GM21576 (cell line): ENCODE data around the gene CADM2.

Experiments used
- ATAC-seq: cut with Tn5 transposase; IDR thresholded peaks from one replicate; pipeline ENCODE4 v1.9.1; 2021; ENCODE audit warnings: mild to moderate bottlenecking, moderate library complexity; ENCODE audit not compliant: unreplicated experiment

The CADM2 gene

DNA sequence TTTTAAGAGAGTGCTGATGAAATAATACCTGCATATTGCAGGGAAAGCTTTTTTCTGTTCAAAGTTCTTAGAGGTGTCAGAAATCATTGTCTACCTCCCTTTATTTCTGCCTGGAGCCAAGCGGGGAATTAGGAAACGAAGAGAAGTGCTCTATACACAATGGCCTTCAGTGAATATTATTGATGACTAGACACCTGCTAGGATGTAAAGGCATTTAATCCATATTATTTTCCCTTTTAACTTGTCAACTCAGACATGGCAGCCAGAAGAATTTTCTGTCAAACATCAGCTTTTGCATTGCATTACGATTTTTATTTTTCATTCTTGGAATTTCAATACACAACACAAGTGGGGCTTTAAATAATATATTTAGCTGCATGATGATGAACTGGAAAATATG lies 24.7 kb downstream of the CADM2 start:
- no peak for ATAC-seq

DNA sequence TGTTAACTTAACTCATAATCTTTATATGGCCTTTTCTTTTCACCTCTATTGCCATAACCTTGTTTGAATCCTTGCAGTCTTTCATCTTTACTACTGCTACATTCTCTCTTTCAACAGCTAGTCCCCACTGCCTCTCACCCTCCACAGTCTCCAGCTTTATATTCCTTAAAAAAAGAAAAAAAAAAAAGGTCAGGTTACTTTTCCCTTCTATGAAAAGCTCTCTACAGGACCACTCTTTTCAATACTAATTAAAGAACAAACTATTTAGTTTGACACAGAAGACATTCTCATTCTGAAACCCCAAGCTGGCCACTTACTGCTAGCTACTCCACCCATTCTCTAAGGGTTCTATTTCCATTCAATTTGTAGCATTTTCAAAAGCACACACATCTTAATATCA lies 25.6 kb downstream of the CADM2 start:
- ATAC-seq, result no peak

DNA sequence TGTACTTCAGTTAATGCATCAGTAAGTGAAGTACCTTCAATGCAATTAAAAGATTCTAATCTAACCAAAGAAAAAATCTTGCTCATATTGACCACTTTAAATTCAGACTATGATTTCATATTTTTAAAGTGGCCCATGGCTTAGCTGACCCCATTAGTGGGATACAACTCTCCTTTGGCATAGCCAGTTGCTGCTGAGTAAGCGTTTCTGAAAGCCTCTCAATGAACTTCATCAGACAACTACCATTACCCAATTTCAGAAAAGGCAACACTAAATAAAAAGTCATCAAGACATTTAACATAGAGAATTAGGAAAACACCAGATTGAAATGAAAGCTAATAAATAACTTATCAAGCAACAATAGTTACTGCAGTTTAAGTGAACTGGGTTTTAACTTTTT lies 27.0 kb downstream of the CADM2 start:
- ATAC-seq, result no peak

DNA sequence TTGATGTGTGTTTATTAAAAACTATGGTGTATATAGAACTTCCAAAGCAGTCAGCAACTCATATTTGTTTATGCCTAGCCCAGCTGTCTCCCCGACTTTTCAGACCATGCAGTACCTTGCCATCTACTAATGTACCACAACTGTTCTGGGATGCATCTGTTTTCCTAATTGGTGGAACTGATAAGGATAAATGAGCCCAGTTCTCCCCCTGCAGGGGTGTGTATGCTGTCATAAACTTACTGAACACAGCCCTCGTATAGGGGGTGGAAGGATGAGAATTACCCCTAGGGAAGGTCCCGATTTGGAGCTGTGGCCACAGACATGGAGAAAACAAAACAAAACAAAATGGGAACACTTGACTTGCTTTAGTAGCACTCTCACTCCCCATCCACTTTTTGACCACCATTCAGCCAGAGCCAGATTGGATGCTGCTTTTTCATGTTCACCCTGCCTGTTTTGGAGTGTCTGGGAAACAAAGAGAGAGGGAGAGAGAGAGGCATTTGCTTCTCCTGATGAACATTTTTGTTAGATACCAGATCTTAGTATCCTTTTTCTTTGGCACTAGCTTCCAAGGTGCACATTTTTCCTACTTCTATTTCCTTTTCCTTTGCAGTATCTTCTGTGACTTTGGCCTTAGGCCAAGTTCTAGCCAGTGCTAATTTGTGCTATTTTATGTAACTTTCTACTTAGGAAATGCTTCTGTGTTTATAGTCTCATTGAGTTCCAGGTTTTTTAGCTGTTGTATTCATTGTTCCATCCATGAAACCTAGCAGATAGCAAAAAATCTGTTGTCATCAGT lies 29.1 kb downstream of the CADM2 start:
- ATAC-seq, result no peak

DNA sequence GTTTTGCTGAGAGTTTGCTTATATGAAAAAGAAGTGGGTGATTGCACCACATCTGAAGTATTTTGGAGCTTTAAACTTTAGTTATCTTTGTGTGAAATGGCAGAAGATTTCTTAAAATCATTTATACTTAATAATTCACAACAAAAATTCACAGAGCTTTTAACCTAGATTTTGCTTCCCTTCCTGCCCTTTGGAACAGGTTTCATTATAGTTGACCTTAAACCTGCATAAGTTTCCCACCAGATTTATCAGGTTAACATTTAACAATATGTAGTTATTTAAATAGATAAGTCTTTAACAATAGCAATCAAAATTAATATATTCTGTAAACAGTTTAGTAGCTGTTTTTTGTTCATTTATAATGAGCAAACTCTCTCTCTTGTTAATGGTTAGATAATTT lies 30.3 kb downstream of the CADM2 start:
- ATAC-seq, result no peak

DNA sequence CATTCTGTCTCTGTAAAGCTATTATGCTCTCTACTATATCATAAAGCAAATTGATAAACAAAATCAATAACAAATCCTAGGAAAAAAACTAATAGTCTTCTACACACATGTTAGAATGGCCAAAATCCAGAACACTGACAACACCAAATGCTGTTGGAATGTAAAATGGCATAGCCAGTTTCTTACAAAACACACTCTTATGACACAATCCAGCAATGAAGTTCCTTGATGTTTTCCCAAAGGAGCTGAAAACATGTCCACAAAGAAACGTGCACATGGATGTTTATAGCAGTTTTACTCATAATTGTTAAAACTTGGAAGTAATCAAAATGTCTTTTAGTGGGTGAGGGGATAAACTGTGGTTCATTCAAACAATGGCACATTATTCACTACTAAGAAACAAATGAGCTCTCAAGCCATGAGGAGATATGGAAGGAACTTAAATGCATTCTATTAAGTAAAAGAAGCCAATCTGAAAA lies 32.7 kb downstream of the CADM2 start:
- ATAC-seq, result no peak

DNA sequence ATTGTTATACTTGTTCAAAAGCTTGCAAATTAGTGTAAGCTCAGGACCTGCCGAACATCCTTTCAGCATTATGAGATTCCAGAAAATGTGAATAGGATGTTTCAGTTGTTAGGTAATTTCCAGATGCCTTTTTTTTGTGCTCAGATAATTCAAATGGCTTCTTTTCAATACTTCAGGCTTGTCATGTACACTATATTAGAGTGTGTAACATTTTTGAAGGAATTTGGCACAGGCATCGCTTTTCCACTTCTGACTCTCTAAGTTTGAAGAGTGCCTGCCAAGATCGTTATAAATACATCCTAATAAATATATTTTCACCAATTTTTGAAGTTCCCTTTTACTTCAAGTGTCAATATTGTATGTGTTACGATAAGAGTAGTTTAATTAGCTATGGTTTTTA lies 35.2 kb downstream of the CADM2 start:
- no peak for ATAC-seq

DNA sequence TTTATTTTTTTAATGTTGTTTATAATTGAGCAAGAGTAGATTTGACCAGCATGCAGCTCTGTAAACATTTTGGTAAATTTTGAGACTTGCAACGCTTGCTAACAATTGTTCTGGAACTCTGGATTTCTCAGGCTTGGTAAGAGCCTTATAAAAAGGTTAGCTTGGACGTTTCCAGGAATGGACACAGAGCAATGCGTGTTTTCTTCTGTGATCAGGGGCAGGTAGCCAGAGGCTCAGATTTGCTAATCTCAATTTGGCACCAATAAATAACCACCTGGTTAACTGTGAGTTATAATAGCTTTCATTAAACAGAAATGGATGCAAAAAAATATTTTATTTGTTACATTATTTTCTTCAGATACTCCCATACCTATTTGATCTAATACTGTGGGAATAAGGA lies 39.8 kb downstream of the CADM2 start:
- no peak for ATAC-seq

DNA sequence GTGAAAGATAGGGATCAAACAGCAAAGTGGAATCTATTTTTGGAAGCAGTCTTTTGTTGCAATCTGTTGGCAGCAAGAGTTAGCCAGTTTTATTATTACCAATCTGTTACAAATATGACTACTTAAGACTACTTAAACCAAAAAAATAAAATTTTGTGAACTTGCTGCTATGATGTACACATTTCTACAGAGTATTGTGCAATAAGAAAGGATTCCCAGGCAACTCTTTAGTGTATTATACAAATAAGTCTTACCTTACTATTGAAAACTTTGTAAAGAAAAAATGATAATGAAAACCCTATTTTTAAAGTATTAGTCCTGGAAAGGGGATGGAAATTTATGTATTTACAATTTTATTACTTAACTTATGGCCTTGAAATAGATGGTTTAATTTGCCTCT lies 44.7 kb downstream of the CADM2 start:
- no peak for ATAC-seq

DNA sequence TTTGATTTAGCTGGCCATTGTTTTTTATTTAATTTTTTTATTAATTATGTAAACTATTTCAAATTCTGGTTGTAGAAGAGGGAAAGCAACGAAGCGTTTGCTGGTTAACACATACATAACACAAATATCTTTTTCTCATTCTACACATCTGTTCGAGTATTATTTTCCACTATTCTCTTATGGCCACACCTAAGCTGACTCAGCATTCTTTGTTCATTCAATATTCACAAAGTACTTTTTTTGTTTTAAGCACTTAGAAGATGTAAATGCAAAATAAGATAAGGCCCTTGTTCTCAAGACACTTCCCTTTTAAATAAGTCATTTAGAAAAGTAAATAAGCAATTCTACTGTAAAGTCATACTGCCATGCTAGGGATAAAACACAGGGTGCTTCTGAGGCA lies 45.4 kb downstream of the CADM2 start:
- no peak for ATAC-seq

DNA sequence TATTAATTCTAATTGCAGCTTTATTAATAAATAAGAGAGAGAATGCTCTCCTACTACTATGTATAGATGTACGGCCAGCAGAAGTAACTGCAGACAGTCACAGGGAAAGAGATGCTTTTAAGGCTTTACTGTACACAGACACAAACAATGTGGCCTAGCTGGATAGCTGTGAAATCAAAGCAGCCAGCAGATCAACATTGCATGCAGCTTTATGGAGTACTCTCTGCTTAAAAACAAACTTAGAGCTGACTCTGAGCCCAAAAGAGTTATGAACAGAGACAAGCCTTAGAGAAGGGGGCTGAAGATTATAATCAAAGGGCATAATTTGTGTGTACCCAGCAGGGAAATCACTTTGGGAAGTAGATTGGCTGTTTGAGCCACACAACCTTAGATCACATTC lies 47.2 kb downstream of the CADM2 start:
- no peak for ATAC-seq

DNA sequence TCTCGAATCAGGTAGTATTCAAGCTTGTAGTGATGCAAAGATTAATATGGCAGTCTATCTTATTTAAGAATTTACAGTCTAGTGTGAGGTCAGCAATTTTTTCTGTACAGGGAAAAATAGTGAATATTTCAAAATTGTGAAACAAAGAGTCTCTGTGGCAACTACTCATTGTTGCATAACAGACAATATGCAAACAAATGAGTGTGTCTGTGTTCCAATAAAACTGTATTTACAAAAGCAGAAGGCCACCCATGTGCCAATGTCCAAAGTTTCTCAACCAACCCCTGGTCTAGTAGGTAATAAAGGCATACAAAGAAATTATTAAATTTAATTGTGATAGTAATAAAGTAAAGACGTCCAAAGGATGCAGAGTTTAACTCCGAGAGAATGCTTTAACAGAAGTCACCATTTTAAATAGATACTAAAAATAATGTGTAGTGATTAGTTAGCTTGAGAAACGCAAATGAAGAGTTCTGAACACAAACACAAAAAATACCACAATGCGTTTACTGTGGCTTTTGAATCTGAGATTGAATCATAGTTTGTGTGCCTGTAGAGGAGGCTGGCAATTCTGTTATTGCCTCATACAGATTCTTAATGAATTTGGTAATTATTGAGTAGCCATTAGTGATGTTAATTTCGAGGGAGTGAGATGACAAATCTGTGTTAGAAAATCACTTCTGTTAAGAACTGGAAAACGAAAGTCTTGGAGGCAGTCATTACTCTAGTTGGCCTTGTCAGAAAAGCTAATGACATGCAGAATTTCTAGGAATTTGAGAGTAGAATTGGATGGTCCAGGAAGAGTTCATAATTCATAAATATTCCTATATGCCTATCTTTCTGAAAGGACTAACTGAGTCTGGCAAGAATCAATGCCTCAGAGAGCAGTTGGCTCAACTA lies 48.7 kb downstream of the CADM2 start:
- ATAC-seq, result no peak

DNA sequence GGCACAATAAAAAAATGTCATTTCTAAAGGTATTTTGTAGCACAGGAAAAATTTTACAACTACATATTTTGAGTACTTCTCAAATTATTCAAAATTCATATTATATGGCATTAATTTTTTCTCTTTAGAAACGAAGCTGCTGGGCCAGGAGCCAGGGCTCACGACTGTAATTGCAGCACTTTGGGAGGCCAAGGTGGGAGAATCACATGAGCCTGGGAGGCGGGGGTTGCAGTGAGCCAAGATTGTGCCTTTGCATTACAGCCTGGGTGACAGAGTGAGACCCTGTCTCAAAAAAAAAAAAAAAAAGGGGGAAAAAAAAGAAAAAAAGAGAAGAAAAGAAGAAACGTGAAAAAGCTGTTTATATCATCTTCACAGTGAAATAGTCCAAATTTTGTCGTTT lies 62.0 kb downstream of the CADM2 start:
- no peak for ATAC-seq

DNA sequence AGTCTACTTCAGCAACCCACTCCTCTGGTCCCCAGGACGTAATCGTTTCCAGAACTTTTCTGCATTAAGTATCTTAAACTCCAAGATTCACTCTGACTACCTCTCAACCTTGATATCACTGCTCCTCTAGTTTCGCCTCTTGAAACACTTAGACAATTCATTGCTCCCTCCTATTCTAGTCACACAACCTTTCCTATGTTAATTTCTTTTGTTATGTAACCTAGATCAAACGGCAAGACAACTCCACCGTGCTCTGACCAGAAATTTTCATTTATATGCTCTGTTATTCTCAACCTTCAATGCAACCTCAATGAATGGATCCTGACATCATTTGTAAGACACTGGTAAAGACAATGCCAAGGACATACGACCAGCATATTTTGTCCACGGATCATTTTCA lies 71.3 kb downstream of the CADM2 start:
- no peak for ATAC-seq

DNA sequence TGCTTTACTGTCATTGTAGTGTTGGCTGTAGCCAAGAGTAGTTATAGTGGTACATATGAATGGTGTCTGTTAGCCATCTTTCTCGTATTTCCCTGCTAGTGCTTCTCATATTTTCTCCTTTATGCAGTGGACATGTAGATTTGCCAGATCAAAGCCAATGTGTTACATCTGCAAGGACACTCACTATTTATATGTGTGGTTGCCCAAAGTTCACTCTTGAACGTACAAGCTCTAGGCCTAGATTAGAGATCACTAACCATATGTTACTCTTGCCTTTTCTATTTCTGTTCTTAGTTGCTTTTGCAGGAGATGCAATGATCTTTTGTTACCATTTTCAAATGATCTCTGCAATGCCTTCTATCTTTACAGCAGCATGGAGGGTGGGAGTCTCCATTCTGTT lies 78.4 kb downstream of the CADM2 start:
- no peak for ATAC-seq

DNA sequence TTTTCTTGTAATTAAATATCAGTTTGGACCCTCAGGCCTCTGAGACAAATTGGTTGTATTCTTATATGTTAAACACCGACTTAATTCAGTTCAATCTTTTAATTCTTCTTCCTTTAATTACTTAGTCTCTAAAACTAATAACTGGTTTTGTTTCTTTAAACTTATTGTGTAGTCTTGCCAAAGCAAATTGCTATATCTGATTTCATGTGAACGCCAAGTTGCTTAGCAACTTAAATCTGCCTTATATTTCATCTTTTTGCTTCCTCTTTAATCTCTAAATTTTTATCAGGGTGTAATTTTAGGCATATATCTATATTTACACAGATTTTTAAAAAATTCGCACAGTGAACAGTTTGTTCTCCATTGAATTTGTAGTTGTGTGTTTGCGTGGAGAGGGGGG lies 82.2 kb downstream of the CADM2 start:
- ATAC-seq, result no peak

DNA sequence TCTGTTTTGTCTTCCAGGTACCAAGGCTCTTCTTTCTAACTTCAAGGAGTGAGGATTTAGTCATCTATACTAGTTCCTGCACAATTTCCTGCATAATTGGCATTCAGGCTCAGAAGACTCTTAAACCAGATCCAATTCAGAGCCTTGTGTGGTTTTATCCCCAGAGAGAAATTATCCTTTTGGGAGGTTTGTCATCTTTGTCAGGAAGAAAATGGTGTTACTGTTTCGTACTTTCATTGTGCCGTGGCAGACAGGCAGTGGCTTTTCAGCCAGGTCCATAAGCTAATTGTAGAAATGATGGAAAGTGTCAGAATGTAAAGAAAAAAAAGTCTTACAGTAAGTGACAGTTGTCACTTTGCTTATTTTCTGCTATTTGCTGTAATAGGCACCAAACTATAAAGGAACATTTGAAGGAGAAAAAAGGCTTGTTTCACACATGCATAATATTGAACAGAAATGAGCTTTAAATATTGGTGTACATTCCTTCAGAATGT lies 82.8 kb downstream of the CADM2 start:
- ATAC-seq, result no peak

DNA sequence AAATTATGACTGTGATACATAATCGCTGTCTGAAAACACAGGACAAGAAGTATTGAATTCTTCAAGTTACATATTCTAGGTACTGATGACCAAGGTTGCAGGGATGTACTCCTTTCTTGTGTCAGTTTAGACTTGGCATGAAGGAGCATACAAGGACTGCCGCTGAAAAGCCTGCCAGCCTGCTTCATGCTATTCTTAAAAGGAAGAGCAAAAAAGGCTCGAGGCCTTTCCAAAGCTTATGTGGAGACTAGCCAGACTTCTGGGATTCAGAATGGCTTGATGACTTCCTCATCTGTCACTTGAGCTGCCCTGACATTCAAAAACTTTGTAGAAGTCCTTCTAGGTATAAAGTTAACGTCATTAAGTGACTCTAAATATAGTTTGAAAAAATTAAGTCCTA lies 92.0 kb downstream of the CADM2 start:
- no peak for ATAC-seq

DNA sequence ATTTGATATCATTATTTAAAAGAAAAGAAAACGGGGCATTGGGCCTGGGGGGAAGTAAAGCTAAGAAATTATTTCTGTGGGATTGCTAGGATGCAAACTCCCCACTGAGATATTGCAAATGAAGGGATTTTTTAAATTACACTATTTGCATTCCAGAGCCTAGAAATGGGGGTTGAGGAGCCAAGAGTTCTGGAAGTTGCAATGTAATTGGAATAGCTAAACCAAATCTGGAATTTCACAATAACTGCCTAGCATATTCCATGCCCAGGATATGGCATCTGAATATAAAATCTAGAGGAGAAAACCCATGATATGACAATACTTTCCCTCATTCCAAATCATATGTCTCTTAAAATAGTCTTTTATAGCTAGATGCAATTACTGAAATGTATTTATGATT lies 93.0 kb downstream of the CADM2 start:
- ATAC-seq, result no peak

DNA sequence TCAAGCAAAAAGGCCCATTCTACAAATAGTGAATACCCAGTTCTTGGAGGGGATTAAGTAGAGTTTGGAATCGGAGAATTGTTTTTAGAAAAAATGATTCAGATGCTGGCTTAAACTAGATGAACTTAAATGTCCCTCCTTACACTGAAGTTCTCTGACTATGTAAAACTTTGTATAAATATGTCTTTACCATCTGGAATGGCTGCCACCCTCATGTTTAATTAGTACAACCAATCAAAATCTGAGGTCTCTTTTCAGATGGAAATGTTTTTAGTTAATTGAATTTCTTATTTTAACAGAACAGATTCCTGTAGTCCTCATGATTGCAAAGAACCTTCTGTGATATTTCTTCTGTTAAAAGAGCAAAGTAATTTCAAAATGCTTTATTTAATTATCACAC lies 94.8 kb downstream of the CADM2 start:
- no peak for ATAC-seq

DNA sequence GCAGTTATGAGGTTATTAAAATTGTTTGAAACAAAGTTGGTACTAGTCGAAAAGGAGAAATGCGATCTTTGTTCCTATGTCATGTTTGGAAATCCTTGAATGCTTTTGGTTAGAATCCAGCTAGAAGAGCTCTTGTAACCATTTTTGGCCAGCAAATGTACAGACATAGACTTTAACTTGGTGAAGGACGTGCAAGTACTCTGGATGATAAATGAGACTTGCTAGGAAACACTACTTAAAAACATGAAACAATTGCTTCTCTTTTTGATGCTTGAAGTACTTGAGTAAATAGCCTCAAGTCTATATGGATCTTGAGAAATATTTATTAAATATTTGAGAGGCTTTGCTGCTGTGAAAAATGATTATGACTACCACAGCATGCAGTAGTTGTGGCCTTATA lies 95.8 kb downstream of the CADM2 start:
- no peak for ATAC-seq

DNA sequence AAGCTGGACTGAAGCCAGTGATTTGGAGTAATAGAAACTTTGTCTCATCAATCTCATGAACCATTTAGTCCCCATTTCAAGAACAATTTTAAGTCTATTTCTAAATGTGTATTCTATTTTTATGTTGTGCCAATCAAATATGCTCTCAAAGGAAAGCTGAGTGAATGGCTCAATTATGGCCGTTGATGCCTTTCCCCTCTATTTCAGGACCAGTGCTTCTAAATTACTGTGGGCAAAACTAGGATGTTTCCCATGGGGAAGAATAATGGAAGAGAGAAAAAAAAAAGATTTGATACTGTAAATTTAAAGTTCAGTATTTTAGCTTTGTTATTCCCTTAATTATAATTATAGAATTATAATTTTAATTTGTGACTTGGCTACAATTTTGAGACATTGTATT lies 110.1 kb downstream of the CADM2 start:
- ATAC-seq, result no peak
